Peyer's patch (tissue), 4 donors: Measurements from ENCODE around the gene STAT6. TPM values are rescaled to one million over a fixed set of nuclear protein-coding genes. Genes with fewer than 3 reads are reported as not detected.

ENCODE experiments used
- DNase-seq, 3 donors: peaks; one replicate each; pipeline ENCODE4 v3.0.0-alpha.2; 2017 to 2019
- H3K27ac ChIP-seq, 4 donors: fragments of 200-600 bp; sonication (generic); one replicate each; pipeline ENCODE4 v1.5.1; 2016 to 2019
- H3K27me3 ChIP-seq, 2 donors: fragments of 200-600 bp; sonication (generic); one replicate each; pipeline ENCODE4 v1.5.1; 2019
- H3K36me3 ChIP-seq, 3 donors: fragments of 200-600 bp; sonication (generic); one replicate each; pipeline ENCODE4 v1.5.1; 2016 to 2019
- H3K4me1 ChIP-seq, 4 donors: fragments of 200-600 bp; sonication (generic); one replicate each; pipeline ENCODE4 v1.5.1; 2016 to 2019
- H3K4me3 ChIP-seq, 4 donors: fragments of 200-600 bp; sonication (generic); 1 replicate in 3 of 4; 2 replicates in 1 of 4; pipeline ENCODE4 v1.5.1; 2016 to 2019; ENCODE audit warnings: mild to moderate bottlenecking in 1 of 4
- H3K9me3 ChIP-seq, 4 donors: fragments of 200-600 bp; sonication (generic); one replicate each; pipeline ENCODE4 v1.5.1; 2016 to 2019; ENCODE audit warnings: mild to moderate bottlenecking in 1 of 4
- POLR2A ChIP-seq, 2 donors: fragments of 450-650 bp; IDR thresholded peaks; one replicate each; pipeline ENCODE4 v1.5.1; 2017; ENCODE audit warnings: antibody characterized with exemption in 2 of 2, mild to moderate bottlenecking in 2 of 2, moderate library complexity in 2 of 2
- total RNA-seq, 4 donors: library from RNA; depleted of rRNA; stranded (reverse); fragments of >200 nt; gene quantifications; one replicate each; pipeline ENCODE4 v1.1.0, GENCODE V29; 2016
- TF ChIP-seq, protein P1 (sequence below), 6 experiments: fragments of 450-650 bp in 4 of 6; fragments of 200-600 bp in 2 of 6; sonication (generic) in 1 of 6; IDR thresholded peaks; one replicate each; pipeline ENCODE4 v1.5.1; 2017 to 2019; ENCODE audit warnings: antibody characterized with exemption in 6 of 6, mild to moderate bottlenecking in 3 of 6, moderate library complexity in 1 of 6

Gene STAT6
- total RNA-seq, 4 donors from 2014 or later: 278 to 416 (median 382) TPM

GRCh38 chr12:57095440-57095839 is 15.7 kb downstream of the STAT6 start:
- DNase-seq: no peak
- Histone ChIP-seq H3K4me3 (no peak overlapping the region), H3K36me3 (peaks cover 0 to 75% (median 0%) of the 10 kb centered on the region in 3 donors), H3K4me1 (peaks cover 0 to 48% (median 18%) of the 10 kb centered on the region in 4 donors), H3K27ac (no peak overlapping the region), H3K27me3 (no peaks in the 10 kb centered on the region), H3K9me3 (no peaks in the 10 kb centered on the region)
- TF ChIP-seq POLR2A (IDR thresholded peaks at IDR 0.05): no peak
- TF ChIP-seq, protein P1, sequence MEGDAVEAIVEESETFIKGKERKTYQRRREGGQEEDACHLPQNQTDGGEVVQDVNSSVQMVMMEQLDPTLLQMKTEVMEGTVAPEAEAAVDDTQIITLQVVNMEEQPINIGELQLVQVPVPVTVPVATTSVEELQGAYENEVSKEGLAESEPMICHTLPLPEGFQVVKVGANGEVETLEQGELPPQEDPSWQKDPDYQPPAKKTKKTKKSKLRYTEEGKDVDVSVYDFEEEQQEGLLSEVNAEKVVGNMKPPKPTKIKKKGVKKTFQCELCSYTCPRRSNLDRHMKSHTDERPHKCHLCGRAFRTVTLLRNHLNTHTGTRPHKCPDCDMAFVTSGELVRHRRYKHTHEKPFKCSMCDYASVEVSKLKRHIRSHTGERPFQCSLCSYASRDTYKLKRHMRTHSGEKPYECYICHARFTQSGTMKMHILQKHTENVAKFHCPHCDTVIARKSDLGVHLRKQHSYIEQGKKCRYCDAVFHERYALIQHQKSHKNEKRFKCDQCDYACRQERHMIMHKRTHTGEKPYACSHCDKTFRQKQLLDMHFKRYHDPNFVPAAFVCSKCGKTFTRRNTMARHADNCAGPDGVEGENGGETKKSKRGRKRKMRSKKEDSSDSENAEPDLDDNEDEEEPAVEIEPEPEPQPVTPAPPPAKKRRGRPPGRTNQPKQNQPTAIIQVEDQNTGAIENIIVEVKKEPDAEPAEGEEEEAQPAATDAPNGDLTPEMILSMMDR (IDR thresholded peaks at IDR 0.05): no peak

DNA sequence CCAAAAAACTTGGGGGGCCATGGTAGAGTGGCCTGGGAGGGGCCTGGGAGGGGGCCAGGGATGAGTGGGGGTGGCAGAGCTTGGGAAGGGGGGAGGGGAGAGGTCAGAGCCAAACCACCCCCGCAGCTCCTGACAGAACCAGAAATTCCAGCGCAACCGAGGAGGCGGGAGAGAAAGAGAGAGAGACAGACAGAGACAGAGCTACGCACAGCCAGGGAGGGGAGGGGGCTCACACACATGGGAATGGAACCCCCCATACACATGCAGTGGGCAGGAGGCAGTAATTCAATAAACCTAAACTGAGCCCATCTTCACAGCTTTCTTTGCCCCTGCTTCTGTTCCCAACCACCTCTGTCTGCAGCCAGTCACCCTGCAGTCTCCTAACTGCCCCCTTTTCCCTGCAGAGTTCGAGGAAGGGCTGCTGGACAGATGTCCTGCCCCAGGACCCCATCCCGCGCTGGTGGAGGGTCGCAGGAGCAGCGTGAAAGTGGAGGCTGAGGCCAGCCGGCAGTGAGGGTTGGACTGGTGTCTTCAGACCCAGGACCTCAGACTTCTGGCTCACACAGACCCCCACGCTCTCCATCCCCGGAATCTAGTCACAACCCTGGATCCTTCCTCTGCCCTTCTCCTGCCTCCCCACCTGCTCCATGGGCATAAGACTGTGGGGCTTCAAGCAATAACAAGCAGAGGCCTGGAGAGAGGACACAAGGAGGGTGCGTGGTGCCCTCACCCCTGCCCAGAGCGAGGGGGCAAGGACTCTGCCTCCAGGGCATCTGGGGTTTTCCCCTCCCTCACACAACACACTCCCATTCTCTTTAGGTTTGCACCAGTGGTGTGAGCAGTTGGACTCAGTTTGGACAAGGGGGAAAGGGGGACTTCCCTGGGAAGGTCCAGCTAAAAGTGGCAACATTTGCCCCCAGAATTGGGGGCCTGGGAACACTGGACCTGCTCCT is 16.7 kb downstream of the STAT6 start:
- no peak for DNase-seq
- H3K27me3 ChIP-seq: no peaks in the 10 kb centered on the region
- peaks cover 0 to 67% (median 0%) of the 10 kb centered on the region in 3 donors for H3K36me3 ChIP-seq
- TF ChIP-seq POLR2A (IDR thresholded peaks at IDR 0.05): no peak
- TF ChIP-seq, protein P1 (IDR thresholded peaks at IDR 0.05): no peak
- no peaks in the 10 kb centered on the region for H3K9me3 ChIP-seq
- peak overlapping the region in 1 of 4 donors; percentile 27 for H3K4me3 ChIP-seq
- H3K27ac ChIP-seq: peak overlapping the region; percentile 65 to 89 (median 75)
- H3K4me1 ChIP-seq: peaks cover 0 to 48% (median 21%) of the 10 kb centered on the region in 4 donors

DNA sequence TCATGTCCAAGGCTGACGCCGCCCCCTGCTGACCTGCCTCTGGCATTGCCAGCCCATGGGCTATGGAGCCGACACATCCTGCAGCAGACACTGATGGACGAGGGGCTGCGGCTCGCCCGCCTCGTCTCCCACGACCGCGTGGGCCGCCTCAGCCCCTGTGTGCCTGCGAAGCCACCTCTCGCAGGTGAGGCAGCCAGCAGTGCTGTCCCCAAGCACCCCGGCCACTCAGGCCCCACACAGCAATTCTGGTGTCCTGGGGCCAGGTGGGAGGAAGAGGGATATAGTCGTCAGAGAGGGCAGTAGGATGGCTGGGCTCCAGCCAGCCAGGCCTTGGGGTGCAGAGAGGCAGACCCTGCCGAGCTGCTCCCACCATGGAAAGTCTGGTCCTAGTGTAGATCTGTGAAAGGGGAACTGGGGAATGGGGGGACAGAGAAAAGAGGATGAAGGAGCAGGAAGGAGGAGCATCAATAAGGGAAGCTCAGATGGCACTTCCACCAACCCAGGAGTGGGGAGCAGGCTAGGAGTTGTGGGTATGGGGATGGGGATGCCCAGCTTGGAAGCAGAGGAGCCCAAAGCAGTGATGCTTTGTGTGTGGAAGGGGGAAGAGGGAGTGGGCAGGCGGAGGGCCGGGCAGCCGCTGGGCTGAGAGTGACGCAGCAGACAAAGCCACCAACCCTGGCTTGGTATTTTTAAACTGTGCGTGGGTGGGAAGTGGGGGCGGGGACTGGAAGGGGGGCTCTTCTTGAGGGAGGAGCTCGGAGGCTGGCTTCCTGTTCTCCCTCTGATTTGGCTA is 17.6 kb downstream of the STAT6 start:
- peak; percentile 66 to 87 (median 84) for DNase-seq
- Histone ChIP-seq H3K27ac (peak overlapping the region; percentile 65 to 89 (median 75)), H3K4me1 (peaks cover 0 to 48% (median 21%) of the 10 kb centered on the region in 4 donors), H3K27me3 (no peaks in the 10 kb centered on the region), H3K36me3 (peaks cover 0 to 58% (median 0%) of the 10 kb centered on the region in 3 donors), H3K4me3 (peak overlapping the region in 1 of 4 donors; percentile 27), H3K9me3 (no peaks in the 10 kb centered on the region)
- TF ChIP-seq, protein P1 (IDR thresholded peaks at IDR 0.05): peak; percentile 50 to 61 (median 54)
- no peak for TF ChIP-seq POLR2A (IDR thresholded peaks at IDR 0.05)

GRCh38 chr12:57092876-57093414 is 18.2 kb downstream of the STAT6 start:
- Histone ChIP-seq H3K4me1 (peaks cover 0 to 48% (median 23%) of the 10 kb centered on the region in 4 donors), H3K4me3 (no peak overlapping the region), H3K27ac (peak overlapping the region; percentile 65 to 89 (median 75)), H3K27me3 (no peaks in the 10 kb centered on the region), H3K36me3 (peaks cover 0 to 52% (median 0%) of the 10 kb centered on the region in 3 donors), H3K9me3 (no peaks in the 10 kb centered on the region)
- no peak for DNase-seq
- TF ChIP-seq, protein P1 (IDR thresholded peaks at IDR 0.05): no peak

DNA sequence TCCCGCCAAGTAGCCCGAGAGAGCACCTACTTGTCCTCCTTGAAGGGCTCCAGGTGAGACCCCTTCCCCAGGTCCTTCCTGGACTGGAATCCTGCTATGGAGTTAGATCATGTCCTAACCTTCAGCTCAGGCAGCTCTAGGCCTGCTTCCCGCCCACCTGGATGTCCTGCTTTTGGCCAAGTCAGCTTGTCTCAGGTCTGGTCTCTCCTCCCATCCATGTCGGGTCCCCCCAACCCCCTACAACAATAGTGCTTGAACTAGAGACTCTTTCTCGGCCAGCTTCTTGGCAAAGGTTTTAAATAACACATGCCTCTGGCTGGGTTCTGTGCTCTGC is 18.7 kb downstream of the STAT6 start:
- DNase-seq: no peak
- Histone ChIP-seq H3K27ac (peak overlapping the region; percentile 46 to 76 (median 70)), H3K27me3 (no peaks in the 10 kb centered on the region), H3K4me1 (peaks cover 0 to 48% (median 23%) of the 10 kb centered on the region in 4 donors), H3K4me3 (no peak overlapping the region), H3K9me3 (no peaks in the 10 kb centered on the region), H3K36me3 (peaks cover 0 to 47% (median 0%) of the 10 kb centered on the region in 3 donors)
- TF ChIP-seq POLR2A (IDR thresholded peaks at IDR 0.05): no peak
- TF ChIP-seq, protein P1 (IDR thresholded peaks at IDR 0.05): no peak
